ENCODE results near the gene ECE1. TPM values are rescaled to one million over a fixed set of nuclear protein-coding genes. Genes with fewer than 3 reads are reported as not detected.
"Not testable (repeated sequence)": the region's sequence is repeated elsewhere in the genome, so short reads cannot be mapped to it uniquely, and the experiment has no call there.

The ECE1 gene
- total and polyA plus RNA-seq, 2 donors, result 17.8 to 34.2 TPM

DNA sequence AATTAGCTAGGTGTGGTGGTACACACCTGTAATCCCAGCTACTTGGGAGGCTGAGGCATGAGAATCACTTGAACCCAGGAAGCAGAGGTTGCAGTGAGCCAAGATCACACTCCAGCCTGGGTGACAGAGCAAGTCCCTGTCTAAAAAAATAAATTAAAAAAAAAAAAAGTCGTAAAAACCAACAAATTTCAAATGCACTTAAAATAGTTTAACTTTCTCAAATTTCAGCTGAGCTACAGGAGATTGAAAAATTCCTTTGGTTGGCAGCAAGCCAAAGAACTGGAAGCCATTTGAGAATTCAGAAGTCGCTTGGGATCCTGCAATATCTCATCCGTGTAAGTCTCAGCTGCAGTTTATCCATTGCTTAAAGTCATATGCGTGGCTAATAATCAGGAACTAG lies 119.4 kb downstream of the ECE1 start:
- WGBS, result 89% methylated on average over 4 of the region's 4 CpGs
- not testable (repeated sequence) for H3K27me3 ChIP-seq (ENCODE audit: control insufficient read depth in 2 of 2, insufficient read depth in 1 of 2, low read length in 1 of 2); H3K36me3 ChIP-seq (ENCODE audit: control insufficient read depth in 2 of 2, insufficient read depth in 2 of 2, low read length in 1 of 2); DNase-seq (ENCODE audit: low read depth in 6 of 9, low spot score in 9 of 9); H3K4me3 ChIP-seq (ENCODE audit: low read length in 2 of 2); H3K4me1 ChIP-seq (ENCODE audit: control insufficient read depth in 2 of 2, insufficient read depth in 2 of 2, low read length in 2 of 2); H3K9me3 ChIP-seq (ENCODE audit: control insufficient read depth in 2 of 2, insufficient read depth in 1 of 2, low read length in 1 of 2); H3K27ac ChIP-seq (ENCODE audit: low read depth in 1 of 2, low read length in 1 of 2)

DNA sequence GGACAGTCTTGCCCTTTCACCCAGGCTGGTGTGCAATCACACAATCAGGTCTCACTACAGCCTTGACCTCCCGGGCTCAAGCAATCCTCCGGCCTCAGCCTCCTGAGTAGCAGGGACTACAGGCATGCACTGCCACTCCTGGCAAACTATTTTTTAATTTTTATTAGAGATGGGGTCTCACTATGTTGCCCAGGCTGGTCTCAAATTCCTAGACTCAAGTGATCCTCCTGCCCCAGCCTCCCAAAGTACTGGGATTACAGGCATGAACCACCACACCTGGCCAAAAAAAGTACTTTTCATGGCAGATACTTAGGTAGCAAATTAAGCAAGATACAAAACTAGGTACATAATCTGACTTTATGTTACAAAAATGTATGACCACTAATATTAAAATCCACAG lies 121.8 kb downstream of the ECE1 start:
- no peak for DNase-seq (ENCODE audit: low read depth in 6 of 9, low spot score in 9 of 9)
- Histone ChIP-seq H3K27me3 (ENCODE audit: control insufficient read depth in 2 of 2, insufficient read depth in 1 of 2, low read length in 1 of 2) (no peaks in the 10 kb centered on the region), H3K36me3 (ENCODE audit: control insufficient read depth in 2 of 2, insufficient read depth in 2 of 2, low read length in 1 of 2) (peaks cover 0 to 11% of the 10 kb centered on the region in 2 donors), H3K4me1 (ENCODE audit: control insufficient read depth in 2 of 2, insufficient read depth in 2 of 2, low read length in 2 of 2) (no peaks in the 10 kb centered on the region), H3K4me3 (ENCODE audit: low read length in 2 of 2) (no peak overlapping the region), H3K9me3 (ENCODE audit: control insufficient read depth in 2 of 2, insufficient read depth in 1 of 2, low read length in 1 of 2) (no peaks in the 10 kb centered on the region), H3K27ac (ENCODE audit: low read depth in 1 of 2, low read length in 1 of 2) (no peak overlapping the region)
- over 99% methylated on average over 2 of the region's 2 CpGs for WGBS

Other genes with a start within 250 kb of the ECE1 start
- 17.0 TPM for gene EIF4G3, start 113.6 kb downstream of the ECE1 start, total RNA-seq
- 22.1 TPM for gene EIF4G3, start 113.6 kb downstream of the ECE1 start, polyA plus RNA-seq
- gene NBPF3, start 149.7 kb upstream of the ECE1 start, total RNA-seq, result 3.1 TPM
- 1.6 TPM for gene NBPF3, start 149.7 kb upstream of the ECE1 start, polyA plus RNA-seq
- gene ALPL, start 219.0 kb upstream of the ECE1 start, total RNA-seq, result 0.90 TPM
- gene ALPL, start 219.0 kb upstream of the ECE1 start, polyA plus RNA-seq, result 3.8 TPM

All from thymus (tissue), 11 donors.